Loucy (cell line): ENCODE measurements around the gene MYEOV.

Experiments used
- H2AFZ ChIP-seq: fragments of 200-600 bp; sonication (generic); 2 replicates; pipeline ENCODE4 v1.6.0; 2016; ENCODE audit warnings: antibody characterized with exemption, mild to moderate bottlenecking, low read length, moderate library complexity
- H3F3A ChIP-seq: fragments of 200-600 bp; 2 replicates; pipeline ENCODE4 v1.6.0; 2016; ENCODE audit warnings: antibody characterized with exemption, low read depth, mild to moderate bottlenecking
- H3K27me3 ChIP-seq: fragments of 200-600 bp; sonication (generic); 2 replicates; pipeline ENCODE4 v1.6.1; 2014; ENCODE audit warnings: low read length, mild to moderate bottlenecking; ENCODE audit not compliant: insufficient read depth, poor library complexity, severe bottlenecking
- H3K36me3 ChIP-seq: fragments of 200-600 bp; sonication (generic); 2 replicates; pipeline ENCODE4 v1.6.1; 2016; ENCODE audit warnings: low read length; ENCODE audit not compliant: insufficient read depth
- H3K4me1 ChIP-seq: fragments of 200-600 bp; sonication (generic); 2 replicates; pipeline ENCODE4 v1.5.1; 2014; ENCODE audit warnings: low read length, mild to moderate bottlenecking; ENCODE audit not compliant: insufficient read depth, poor library complexity, severe bottlenecking
- H3K4me2 ChIP-seq: fragments of 200-600 bp; sonication (generic); 2 replicates; pipeline ENCODE4 v1.6.0; 2014; ENCODE audit warnings: antibody characterized with exemption, low read length, low read depth, mild to moderate bottlenecking; ENCODE audit not compliant: poor library complexity, severe bottlenecking
- H3K4me3 ChIP-seq: fragments of 200-600 bp; sonication (generic); 2 replicates; pipeline ENCODE4 v1.5.1; 2014; ENCODE audit warnings: low read length, mild to moderate bottlenecking, mixed read lengths; ENCODE audit not compliant: poor library complexity, severe bottlenecking
- H3K79me2 ChIP-seq: fragments of 200-600 bp; sonication (generic); 2 replicates; pipeline ENCODE4 v1.6.1; 2014; ENCODE audit warnings: low read length; ENCODE audit not compliant: insufficient read depth
- H3K9ac ChIP-seq: fragments of 200-600 bp; sonication (generic); 2 replicates; pipeline ENCODE4 v1.6.0; 2014; ENCODE audit warnings: mild to moderate bottlenecking, low read depth, low read length, moderate library complexity; ENCODE audit not compliant: poor library complexity, severe bottlenecking
- H3K9me2 ChIP-seq: fragments of 200-600 bp; sonication (generic); replicated peaks from 2 replicates; pipeline ENCODE4 v1.6.1; 2016; ENCODE audit warnings: low read depth, low read length, mixed read lengths
- H3K9me3 ChIP-seq: fragments of 200-600 bp; sonication (generic); 2 replicates; pipeline ENCODE4 v1.6.1; 2014; ENCODE audit warnings: mild to moderate bottlenecking, antibody characterized with exemption, low read length, low read depth; ENCODE audit not compliant: insufficient read depth
- H4K20me1 ChIP-seq: fragments of 200-600 bp; sonication (generic); 2 replicates; pipeline ENCODE4 v1.6.0; 2014; ENCODE audit warnings: antibody characterized with exemption, low read length, mild to moderate bottlenecking; ENCODE audit not compliant: insufficient read depth, poor library complexity, severe bottlenecking
- EZH2phosphoT487 ChIP-seq: fragments of 200-600 bp; IDR thresholded peaks from 2 replicates; pipeline ENCODE4 v1.6.1; 2018; ENCODE audit warnings: antibody characterized with exemption, mild to moderate bottlenecking, moderate library complexity, borderline replicate concordance
- TF ChIP-seq, protein P1 (sequence below): fragments of 200-600 bp; sonication (generic); conservative IDR thresholded peaks from 2 replicates; pipeline ENCODE4 v1.5.1; 2014; ENCODE audit warnings: mild to moderate bottlenecking, antibody characterized with exemption, low read length

MYEOV gene

DNA sequence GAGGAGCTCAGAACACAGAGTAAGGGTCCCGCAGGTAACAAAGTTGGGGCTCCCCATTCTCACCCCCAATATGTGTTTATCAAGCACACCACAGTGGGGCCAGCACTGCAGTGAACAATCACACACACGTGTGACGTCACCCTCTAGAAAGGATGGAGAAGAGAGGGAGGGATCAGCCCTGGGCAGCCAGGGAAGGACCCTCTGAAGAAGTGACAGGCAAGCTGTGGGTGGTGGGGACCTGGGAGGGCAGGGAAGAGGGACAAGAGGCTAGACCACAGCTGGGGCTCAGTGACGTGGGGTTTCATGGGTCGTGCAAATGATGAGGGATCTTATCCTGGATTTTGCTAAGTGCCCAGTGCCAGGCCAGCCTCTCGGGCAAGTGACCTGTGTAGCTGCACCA lies 28.7 kb upstream of the MYEOV start:
- Histone ChIP-seq H3K9me2 (no peaks in the 10 kb centered on the region), H3K27me3 (no peaks in the 10 kb centered on the region), H3K9me3 (no peaks in the 10 kb centered on the region; the same call in 1 of the 2 replicates), H4K20me1 (no peaks in the 10 kb centered on the region), H2AFZ (no peak overlapping the region), H3K79me2 (no peaks in the 10 kb centered on the region), H3K4me1 (no peaks in the 10 kb centered on the region), H3K4me2 (no peak overlapping the region), H3K36me3 (no peaks in the 10 kb centered on the region), H3K9ac (no peak overlapping the region), H3F3A (no peaks in the 10 kb centered on the region), H3K4me3 (no peak overlapping the region)
- TF ChIP-seq EZH2phosphoT487: no peak
- TF ChIP-seq, protein P1, sequence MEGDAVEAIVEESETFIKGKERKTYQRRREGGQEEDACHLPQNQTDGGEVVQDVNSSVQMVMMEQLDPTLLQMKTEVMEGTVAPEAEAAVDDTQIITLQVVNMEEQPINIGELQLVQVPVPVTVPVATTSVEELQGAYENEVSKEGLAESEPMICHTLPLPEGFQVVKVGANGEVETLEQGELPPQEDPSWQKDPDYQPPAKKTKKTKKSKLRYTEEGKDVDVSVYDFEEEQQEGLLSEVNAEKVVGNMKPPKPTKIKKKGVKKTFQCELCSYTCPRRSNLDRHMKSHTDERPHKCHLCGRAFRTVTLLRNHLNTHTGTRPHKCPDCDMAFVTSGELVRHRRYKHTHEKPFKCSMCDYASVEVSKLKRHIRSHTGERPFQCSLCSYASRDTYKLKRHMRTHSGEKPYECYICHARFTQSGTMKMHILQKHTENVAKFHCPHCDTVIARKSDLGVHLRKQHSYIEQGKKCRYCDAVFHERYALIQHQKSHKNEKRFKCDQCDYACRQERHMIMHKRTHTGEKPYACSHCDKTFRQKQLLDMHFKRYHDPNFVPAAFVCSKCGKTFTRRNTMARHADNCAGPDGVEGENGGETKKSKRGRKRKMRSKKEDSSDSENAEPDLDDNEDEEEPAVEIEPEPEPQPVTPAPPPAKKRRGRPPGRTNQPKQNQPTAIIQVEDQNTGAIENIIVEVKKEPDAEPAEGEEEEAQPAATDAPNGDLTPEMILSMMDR: no peak

DNA sequence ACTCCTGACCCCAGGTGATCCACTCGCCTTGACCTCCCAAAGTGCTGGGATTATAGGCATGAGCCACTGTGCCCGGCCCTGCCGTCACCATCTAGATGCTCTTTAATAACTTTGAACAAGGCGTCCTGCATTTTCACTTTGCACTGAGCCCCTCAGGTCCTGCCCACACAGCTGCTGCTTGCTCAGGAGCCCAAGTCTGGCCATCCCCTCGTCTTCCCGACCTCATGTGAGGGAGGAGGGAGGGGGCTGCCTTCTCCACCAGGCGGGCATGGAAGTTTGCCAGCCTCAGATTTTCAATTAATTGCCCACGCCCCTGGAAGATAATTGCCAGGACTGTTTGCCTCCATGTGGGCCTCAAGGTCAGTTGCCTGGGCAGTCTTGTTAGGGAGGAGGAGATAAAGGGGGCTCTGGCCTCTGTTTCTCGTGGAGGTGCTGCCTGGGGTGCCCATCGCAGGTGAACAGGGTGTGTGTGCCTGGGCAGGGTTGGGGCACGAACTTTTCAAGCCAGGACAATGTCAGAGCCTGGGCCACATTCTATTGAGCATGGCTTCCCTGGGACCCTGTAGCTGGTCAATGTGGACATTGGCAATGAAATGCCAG lies 27.9 kb upstream of the MYEOV start:
- Histone ChIP-seq H3K9me2 (no peaks in the 10 kb centered on the region), H3K4me2 (no peak overlapping the region), H3K4me3 (no peak overlapping the region), H3F3A (no peaks in the 10 kb centered on the region), H3K27me3 (no peaks in the 10 kb centered on the region), H3K36me3 (no peaks in the 10 kb centered on the region), H3K79me2 (no peaks in the 10 kb centered on the region), H3K9ac (no peak overlapping the region), H3K9me3 (no peaks in the 10 kb centered on the region; the same call in 1 of the 2 replicates), H3K4me1 (no peaks in the 10 kb centered on the region), H4K20me1 (no peaks in the 10 kb centered on the region), H2AFZ (no peak overlapping the region)
- TF ChIP-seq, protein P1: no peak
- TF ChIP-seq EZH2phosphoT487: no peak

DNA sequence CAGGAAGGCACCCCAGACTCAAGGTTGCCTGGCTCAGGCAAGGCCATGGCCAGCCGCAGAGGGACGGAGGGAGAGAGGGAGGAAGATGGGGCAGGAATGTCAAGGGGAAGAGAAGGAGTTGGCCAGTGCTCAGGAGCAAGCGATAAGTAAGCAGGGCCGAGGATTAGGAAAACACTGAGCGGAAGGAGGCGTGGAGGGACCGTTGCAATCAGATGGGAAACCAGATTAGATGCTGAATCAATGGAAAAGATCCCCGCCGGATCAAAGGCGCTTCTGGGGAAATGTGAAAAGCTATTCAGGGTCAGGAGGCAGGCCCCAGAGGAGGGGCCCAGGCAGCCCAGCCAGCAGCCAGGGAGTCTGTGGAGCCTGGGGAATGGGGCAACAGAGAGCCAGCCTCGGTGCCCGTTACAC lies 26.6 kb upstream of the MYEOV start:
- H3K27me3 ChIP-seq: no peaks in the 10 kb centered on the region
- no peaks in the 10 kb centered on the region for H3K9me2 ChIP-seq
- H3K4me3 ChIP-seq: no peak overlapping the region
- H4K20me1 ChIP-seq: no peaks in the 10 kb centered on the region
- no peak overlapping the region for H3K4me2 ChIP-seq
- H3K4me1 ChIP-seq: no peaks in the 10 kb centered on the region
- H3F3A ChIP-seq: no peaks in the 10 kb centered on the region
- TF ChIP-seq, protein P1: no peak
- no peak for TF ChIP-seq EZH2phosphoT487
- no peaks in the 10 kb centered on the region for H3K79me2 ChIP-seq
- no peak overlapping the region for H3K9ac ChIP-seq
- H3K36me3 ChIP-seq: no peaks in the 10 kb centered on the region
- no peak overlapping the region for H2AFZ ChIP-seq
- no peaks in the 10 kb centered on the region; the same call in 1 of the 2 replicates for H3K9me3 ChIP-seq
